CD4-positive, alpha-beta T cell treated with Interleukin-6 for 4 hours (primary cell): ENCODE measurements around the gene TMEM132C.

Source experiments
- DNase-seq: peaks from one replicate; pipeline ENCODE4 v3.0.0-alpha.2; 2020; ENCODE audit warnings: mixed read lengths

Gene TMEM132C

GRCh38 chr12:128729628-128730121 is 462.7 kb downstream of the TMEM132C start:
- no peak for DNase-seq

GRCh38 chr12:128734371-128734770 is 467.4 kb downstream of the TMEM132C start:
- no peak for DNase-seq

- no peak for DNase-seq
Observed at GRCh38 chr12:128737292-128737966, 470.5 kb downstream of the TMEM132C start.

GRCh38 chr12:128743916-128744315 is 476.9 kb downstream of the TMEM132C start:
- no peak for DNase-seq

GRCh38 chr12:128745772-128746689 is 479.1 kb downstream of the TMEM132C start:
- no peak for DNase-seq

- DNase-seq: no peak
Observed at GRCh38 chr12:128747441-128747840, 480.5 kb downstream of the TMEM132C start.

GRCh38 chr12:128752386-128752785 is 485.4 kb downstream of the TMEM132C start:
- no peak for DNase-seq

- no peak for DNase-seq
Observed at GRCh38 chr12:128753438-128753837, 486.5 kb downstream of the TMEM132C start.

GRCh38 chr12:128754275-128754674 is 487.3 kb downstream of the TMEM132C start:
- DNase-seq: no peak

GRCh38 chr12:128755566-128755965 is 488.6 kb downstream of the TMEM132C start:
- DNase-seq: no peak
